ENCODE results near the gene HOXB6.

Gene HOXB6

DNA sequence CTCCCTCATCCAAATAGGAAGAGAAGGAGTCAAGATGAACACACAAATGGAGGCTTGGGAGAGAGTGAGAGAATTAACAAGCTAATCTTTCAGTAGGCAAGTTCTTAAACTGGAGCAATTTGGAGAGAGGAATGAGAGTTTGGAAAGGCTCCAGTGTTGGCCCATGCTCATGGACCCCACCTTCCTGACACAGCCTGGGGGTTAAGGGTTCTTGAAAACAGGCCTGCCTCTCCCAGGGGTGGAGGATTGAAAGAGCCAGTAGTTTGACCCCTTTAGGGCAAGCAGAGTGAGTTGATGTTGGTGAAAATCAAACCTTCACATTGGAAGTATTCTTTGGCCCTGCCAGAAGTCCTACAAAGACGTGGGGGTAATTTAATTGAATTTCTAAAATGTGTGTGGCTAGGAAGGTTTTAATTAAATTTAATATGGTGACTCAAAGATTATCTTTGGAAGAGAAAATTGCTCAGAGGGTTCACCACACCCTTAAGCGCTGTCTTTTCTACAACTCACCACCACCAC lies 20.5 kb downstream of the HOXB6 start:
- DNase-seq (ENCODE audit: low spot score): no peak
- Mint-ChIP-seq H3K4me1 (ENCODE audit: low read depth) (peaks cover 53% of the 10 kb centered on the region), H3K36me3 (ENCODE audit: low read depth) (no peaks in the 10 kb centered on the region), H3K27me3 (ENCODE audit: low read depth) (peaks cover 86% of the 10 kb centered on the region), H3K4me3 (peak overlapping the region; percentile 89), H3K9me3 (no peaks in the 10 kb centered on the region), H3K27ac (no peak overlapping the region)

DNA sequence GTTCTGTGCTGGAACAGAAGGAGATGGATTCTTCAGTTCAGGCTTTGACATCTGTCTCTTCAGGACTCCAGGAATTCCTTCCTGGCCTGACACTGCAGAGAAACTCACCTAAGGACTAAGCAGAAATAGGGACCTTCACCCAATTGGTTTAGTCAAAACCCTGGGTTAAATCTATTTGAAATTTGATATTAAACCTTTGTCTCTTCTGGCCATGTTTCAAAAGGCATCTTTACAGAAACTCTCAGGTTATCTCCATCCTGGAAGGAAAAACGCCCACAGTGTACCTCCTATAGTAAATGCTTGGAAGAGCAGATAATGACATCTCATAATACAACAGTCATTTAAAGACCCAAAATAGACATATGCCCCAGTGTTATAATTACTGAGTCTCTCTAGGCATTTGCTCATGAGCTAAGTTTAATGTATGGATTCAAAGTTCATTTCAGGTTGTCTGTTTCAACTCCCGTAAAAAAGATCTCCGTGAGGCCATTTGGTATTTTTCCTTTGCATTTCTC lies 21.0 kb downstream of the HOXB6 start:
- Mint-ChIP-seq H3K4me3 (peak overlapping the region; percentile 14), H3K4me1 (ENCODE audit: low read depth) (peaks cover 59% of the 10 kb centered on the region)

DNA sequence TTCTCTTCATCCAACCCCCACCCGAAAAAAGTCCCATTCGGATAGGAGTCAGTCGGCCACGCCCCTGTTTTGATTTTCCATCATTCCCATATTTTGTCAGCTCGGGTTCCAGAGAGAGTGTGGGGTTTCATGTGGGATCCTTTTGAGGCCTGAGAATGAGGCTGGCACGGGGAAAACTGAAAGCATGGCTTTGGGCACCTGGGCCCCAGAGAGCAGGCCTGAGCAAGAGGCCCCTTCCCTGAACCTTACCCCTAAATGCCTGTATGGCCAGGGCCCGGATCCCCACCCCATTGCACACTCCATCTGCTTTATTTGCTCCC lies 22.1 kb downstream of the HOXB6 start:
- Mint-ChIP-seq H3K27me3 (ENCODE audit: low read depth) (peaks cover 78% of the 10 kb centered on the region), H3K9me3 (no peaks in the 10 kb centered on the region), H3K4me3 (peak overlapping the region; percentile 66), H3K36me3 (ENCODE audit: low read depth) (peaks cover 7% of the 10 kb centered on the region), H3K4me1 (ENCODE audit: low read depth) (peaks cover 59% of the 10 kb centered on the region), H3K27ac (no peak overlapping the region)
- DNase-seq (ENCODE audit: low spot score): no peak

More for the DNA sequence above, 21.0 kb downstream of the HOXB6 start:
- H3K27me3 Mint-ChIP-seq (ENCODE audit: low read depth): peaks cover 86% of the 10 kb centered on the region
- H3K36me3 Mint-ChIP-seq (ENCODE audit: low read depth): peaks cover 3% of the 10 kb centered on the region
- no peak for DNase-seq (ENCODE audit: low spot score)
- no peak overlapping the region for H3K27ac Mint-ChIP-seq
- no peaks in the 10 kb centered on the region for H3K9me3 Mint-ChIP-seq

DNA sequence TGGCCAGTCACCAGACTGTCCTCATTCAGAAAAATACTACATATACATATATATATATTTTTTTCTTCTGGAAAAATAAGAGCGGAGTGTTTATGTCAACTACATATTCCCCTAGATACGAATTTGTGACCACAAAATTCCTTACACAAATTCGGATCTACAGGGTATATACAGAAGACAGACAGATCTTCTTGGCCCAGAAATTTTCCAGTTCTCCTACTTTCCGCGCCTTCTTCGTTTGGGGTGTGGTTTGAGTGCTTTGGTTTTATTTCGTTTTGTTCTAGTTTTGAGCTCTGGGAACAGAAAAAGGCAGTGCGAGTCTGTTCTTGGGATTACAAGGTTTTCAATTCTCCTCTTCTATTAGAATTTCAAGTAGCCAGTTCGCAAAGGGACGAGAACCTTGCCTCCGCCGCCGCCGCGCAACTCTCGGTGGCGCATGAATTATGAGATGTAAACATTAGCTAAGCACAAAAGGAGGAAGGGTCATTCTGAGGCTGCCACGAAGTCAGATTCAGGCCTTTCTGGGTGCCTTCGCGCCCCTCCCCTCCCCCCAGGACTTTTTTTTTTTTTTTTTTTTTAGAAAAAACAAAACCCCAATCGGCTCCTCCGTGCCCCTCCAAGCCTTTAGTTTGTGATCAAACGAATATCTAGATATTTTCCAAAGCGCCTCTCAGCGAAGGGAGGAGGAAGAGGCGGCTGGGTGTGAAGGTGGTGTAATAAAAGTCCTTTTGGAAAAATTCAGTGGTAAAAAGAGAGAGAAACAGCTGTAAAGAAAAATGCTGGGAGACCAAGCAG lies 24.8 kb downstream of the HOXB6 start:
- peaks cover 11% of the 10 kb centered on the region for H3K36me3 Mint-ChIP-seq (ENCODE audit: low read depth)
- DNase-seq (ENCODE audit: low spot score): no peak
- H3K27ac Mint-ChIP-seq: no peak overlapping the region
- peak overlapping the region; percentile 93 for H3K4me3 Mint-ChIP-seq
- H3K4me1 Mint-ChIP-seq (ENCODE audit: low read depth): peaks cover 51% of the 10 kb centered on the region
- peaks cover 54% of the 10 kb centered on the region for H3K27me3 Mint-ChIP-seq (ENCODE audit: low read depth)
- H3K9me3 Mint-ChIP-seq: no peaks in the 10 kb centered on the region

DNA sequence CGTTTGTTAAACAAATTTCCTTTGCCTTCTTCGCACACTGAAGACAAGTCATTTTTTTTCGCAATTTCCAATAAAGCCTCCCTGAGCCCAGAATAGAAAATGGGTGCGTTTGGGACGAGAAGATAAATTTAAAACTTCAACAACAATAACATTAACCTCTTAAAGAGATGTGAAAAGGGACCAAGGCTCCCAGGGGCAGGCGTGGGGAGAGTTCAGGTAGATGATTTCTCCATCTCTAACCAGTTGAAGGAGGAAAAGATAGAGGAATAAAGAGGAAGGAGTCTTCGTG lies 25.4 kb downstream of the HOXB6 start:
- Mint-ChIP-seq H3K4me1 (ENCODE audit: low read depth) (peaks cover 47% of the 10 kb centered on the region), H3K27ac (no peak overlapping the region), H3K4me3 (peak overlapping the region; percentile 93), H3K9me3 (no peaks in the 10 kb centered on the region), H3K36me3 (ENCODE audit: low read depth) (peaks cover 11% of the 10 kb centered on the region), H3K27me3 (ENCODE audit: low read depth) (peaks cover 54% of the 10 kb centered on the region)
- no peak for DNase-seq (ENCODE audit: low spot score)

DNA sequence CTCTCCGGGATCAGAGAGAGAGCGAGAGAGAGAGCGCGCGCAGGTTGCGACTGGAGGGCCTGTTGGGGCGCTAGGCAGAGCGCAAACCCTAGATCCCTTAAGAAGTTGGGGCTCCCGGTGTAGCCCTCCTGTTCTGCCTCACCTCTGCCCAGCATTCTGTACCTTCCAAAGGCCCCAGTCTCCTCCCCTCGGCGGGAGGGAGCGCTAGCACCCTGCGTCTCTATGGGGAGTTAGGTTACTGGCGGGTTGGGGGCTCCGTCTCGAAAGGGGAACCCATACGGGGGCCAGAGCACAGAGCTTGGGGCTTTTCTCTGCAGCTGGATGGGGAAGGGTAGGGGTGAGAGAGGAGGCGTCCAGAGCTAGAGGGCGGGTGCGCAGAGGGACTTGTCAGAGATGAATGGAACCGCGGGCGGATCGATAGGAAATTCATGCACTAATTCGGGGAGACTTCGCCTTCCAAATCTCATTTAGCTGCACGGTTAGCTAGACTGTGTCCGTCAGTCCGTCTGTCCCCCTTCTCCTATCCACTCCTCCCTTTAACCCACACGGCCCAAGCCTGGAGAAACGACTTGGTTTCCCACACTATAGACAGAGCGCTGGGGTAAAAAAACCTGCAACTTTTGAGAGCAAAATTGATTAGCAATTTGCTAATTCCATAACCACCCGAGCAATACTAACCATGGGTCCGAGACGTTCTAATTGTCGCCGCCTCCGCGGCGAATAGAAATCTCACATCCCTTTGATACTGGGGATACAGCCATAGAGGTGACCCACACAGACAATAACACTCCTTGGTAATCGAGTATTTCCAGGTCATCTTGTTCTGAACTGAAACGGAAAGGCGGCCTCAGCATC lies 25.9 kb downstream of the HOXB6 start:
- H3K27me3 Mint-ChIP-seq (ENCODE audit: low read depth): peaks cover 52% of the 10 kb centered on the region
- peaks cover 11% of the 10 kb centered on the region for H3K36me3 Mint-ChIP-seq (ENCODE audit: low read depth)
- peak; percentile 23 for DNase-seq (ENCODE audit: low spot score)
- H3K27ac Mint-ChIP-seq: peak overlapping the region; percentile 78
- no peaks in the 10 kb centered on the region for H3K9me3 Mint-ChIP-seq
- peaks cover 43% of the 10 kb centered on the region for H3K4me1 Mint-ChIP-seq (ENCODE audit: low read depth)
- H3K4me3 Mint-ChIP-seq: peak overlapping the region; percentile 93

DNA sequence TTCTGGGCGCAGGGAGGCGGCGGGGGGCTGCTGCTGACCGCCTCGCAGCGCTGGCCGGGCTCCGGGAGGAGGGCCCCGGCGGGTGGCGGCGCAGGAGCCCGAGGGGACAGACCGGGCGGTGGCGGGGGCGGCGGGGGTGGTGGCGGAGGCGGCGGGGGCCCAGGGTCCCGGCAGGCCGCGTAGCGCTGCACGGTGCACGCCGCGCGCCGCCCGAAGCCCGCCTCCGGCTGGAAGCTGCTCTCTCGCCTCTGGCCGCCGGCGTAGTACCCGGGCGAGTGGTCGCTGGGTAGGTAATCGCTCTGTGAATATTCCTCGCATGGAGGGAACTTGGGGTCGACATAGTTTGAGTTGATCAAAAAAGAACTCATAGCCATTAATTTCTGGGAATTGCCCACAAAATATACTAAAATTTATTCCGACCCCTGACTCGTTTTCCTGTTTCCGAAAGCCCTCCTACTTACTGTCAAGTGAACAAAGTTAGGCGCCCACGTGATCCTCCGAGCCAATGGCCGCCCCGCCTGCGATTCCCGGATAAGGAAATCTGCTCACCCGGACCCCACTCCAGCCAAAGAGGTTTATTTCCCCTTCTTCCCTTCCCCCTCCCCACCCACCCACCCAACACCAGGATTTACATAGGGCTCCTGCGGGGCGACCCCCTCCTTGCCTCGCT lies 26.7 kb downstream of the HOXB6 start, which contains the start of gene HOXB4:
Gene HOXB4, minus strand, starts transcription at position 405 of the 670 bp plus-strand sequence. Its CDS starts 31 bp downstream, at position 374.
- no peaks in the 10 kb centered on the region for H3K9me3 Mint-ChIP-seq

DNA sequence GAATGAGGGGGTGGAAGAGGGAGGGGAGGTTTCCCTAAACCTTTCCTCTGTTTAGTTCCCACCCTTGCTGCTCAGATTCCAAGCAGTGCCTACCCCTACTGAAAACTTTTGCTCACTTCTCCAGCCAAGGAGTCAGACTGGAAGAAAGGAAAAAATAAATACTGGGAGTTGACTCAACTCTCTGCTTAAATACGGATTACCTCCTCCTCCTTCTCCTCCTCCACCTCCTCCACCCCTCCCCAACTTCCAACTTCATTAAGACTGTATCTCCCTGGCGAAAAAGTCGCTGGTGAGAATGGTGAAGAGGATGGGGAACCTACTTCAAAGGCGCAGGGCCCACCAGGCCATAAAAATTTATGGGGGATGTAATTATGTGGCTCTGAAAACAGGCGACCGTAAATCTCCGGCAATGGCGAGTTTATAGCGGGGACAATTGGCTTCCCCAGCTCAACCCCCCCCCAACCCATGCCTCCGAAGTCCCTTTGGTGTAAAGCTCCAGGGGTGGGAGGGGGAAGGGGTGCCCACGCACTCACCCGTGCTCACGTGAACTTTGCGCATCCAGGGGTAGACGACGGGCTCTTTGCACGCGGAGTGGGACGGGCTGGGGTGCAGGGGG lies 27.3 kb downstream of the HOXB6 start:
- Mint-ChIP-seq H3K36me3 (ENCODE audit: low read depth) (peaks cover 15% of the 10 kb centered on the region), H3K27ac (peak overlapping the region; percentile 57), H3K4me1 (ENCODE audit: low read depth) (peaks cover 43% of the 10 kb centered on the region), H3K9me3 (no peaks in the 10 kb centered on the region), H3K27me3 (ENCODE audit: low read depth) (peaks cover 42% of the 10 kb centered on the region), H3K4me3 (peak overlapping the region; percentile 91)
- DNase-seq (ENCODE audit: low spot score): no peak

More for the DNA sequence above, 26.7 kb downstream of the HOXB6 start, which contains the start of gene HOXB4:
- H3K4me1 Mint-ChIP-seq (ENCODE audit: low read depth): peaks cover 45% of the 10 kb centered on the region
- H3K27ac Mint-ChIP-seq: peak within 1 kb of the TSS; percentile 78
- H3K36me3 Mint-ChIP-seq (ENCODE audit: low read depth): peaks cover 14% of the 10 kb centered on the region
- peak; percentile 72 for DNase-seq (ENCODE audit: low spot score)
- H3K4me3 Mint-ChIP-seq: peak within 1 kb of the TSS; percentile 93
- H3K27me3 Mint-ChIP-seq (ENCODE audit: low read depth): peaks cover 49% of the 10 kb centered on the region

DNA sequence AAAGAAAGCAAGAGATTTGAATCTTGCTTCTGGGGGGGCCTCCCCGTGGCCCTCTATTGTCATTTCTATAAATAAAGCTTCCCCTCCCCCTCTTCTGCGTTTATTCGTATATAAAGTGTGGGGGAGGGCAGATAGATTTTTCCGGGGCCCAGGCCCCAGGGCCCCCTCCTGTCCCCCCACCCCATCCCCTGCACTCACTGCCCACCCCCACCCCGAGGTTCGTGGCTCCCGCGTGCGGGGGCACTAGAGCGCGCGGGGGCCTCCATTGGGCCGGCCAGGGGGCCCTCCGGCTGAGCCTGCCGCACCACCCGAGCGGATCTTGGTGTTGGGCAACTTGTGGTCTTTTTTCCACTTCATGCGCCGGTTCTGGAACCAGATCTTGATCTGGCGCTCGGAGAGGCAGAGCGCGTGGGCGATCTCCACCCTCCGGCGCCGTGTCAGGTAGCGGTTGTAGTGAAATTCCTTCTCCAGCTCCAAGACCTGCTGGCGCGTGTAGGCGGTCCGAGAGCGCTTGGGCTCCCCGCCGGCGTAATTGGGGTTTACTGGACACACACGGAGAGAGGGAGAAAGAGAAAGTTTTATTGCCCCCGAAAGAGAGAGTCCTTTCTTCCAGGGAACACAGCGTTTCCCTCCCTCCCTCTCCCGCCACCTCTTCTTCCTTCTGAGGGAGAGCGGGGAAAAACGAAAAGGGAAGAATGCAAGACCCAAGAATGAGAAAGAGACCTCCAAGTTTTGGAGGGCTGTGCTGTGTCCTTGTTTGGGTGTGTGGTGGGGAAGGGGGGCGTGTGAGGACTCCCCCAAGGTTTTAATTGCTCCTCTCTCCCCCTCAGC lies 28.1 kb downstream of the HOXB6 start:
- Mint-ChIP-seq H3K4me1 (ENCODE audit: low read depth) (peaks cover 40% of the 10 kb centered on the region), H3K27ac (no peak overlapping the region), H3K4me3 (peak overlapping the region; percentile 91), H3K27me3 (ENCODE audit: low read depth) (peaks cover 37% of the 10 kb centered on the region), H3K36me3 (ENCODE audit: low read depth) (peaks cover 18% of the 10 kb centered on the region), H3K9me3 (no peaks in the 10 kb centered on the region)
- no peak for DNase-seq (ENCODE audit: low spot score)

DNA sequence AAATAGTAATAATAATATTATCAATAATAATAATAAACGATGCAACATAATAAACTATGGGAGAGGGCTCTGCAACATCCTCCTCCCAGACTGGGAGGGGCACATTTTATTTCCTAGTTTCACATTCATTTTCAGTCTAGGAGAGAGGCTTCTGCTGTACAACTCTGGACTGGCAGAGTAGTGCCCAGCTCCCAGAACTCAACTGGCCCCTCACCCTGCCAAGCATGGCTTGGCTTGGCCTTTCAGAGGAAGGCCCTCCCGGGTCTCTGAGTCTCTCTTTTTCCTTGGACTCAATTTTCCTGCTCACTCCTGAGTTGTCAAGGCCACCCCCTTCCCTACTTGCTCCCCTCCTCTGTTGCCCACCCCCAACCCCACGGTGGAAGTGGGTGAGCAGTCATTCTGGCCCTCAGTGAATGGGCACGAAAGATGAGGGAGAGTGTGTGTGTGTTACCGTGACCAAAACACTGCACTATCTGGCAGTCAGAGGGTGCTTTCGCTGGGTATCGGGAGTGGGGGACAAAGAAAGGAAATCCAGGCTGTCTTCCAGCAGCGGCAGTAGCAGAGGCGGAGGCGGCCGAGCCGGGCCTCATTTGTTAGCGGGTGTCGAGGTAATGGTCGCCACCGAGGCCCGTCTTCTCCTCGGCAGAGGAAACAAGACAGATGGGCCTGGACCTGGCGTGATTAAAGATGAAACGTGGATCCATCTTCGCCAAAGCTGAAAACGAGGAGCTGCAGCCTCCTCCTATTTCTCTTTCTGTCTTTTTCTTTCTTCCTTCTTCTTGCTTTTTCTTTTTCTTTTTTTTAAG lies 28.9 kb downstream of the HOXB6 start:
- Mint-ChIP-seq H3K4me1 (ENCODE audit: low read depth) (peaks cover 34% of the 10 kb centered on the region), H3K27ac (no peak overlapping the region), H3K9me3 (no peaks in the 10 kb centered on the region), H3K36me3 (ENCODE audit: low read depth) (peaks cover 20% of the 10 kb centered on the region), H3K4me3 (peak overlapping the region; percentile 63), H3K27me3 (ENCODE audit: low read depth) (peaks cover 29% of the 10 kb centered on the region)
- no peak for DNase-seq (ENCODE audit: low spot score)

DNA sequence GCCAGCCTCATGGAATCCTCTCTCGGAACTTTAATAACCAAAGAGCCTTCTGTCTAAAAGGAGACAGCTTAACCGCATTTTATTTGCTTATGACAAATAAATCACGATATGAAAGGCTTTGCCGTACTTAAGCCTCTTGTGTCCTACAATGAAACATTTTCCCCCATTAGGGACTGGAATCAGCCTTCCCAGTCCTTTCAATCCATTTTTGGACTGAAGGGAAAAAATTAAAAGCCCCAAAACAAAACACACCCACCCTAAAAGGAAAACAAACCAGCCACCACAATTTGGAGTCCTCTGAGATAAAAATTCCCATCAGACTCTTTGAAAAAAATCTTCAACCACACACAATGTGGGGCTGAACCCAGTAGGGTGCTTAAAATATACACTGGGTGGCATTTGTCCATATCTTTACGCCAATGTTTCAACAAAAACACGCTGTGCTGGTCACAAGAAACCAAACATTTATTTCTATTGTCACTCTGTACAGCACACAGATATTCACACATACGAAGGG lies 29.7 kb downstream of the HOXB6 start:
- Mint-ChIP-seq H3K27ac (no peak overlapping the region), H3K36me3 (ENCODE audit: low read depth) (peaks cover 20% of the 10 kb centered on the region), H3K27me3 (ENCODE audit: low read depth) (peaks cover 24% of the 10 kb centered on the region), H3K4me1 (ENCODE audit: low read depth) (peaks cover 30% of the 10 kb centered on the region), H3K9me3 (no peaks in the 10 kb centered on the region), H3K4me3 (no peak overlapping the region)
- no peak for DNase-seq (ENCODE audit: low spot score)

DNA sequence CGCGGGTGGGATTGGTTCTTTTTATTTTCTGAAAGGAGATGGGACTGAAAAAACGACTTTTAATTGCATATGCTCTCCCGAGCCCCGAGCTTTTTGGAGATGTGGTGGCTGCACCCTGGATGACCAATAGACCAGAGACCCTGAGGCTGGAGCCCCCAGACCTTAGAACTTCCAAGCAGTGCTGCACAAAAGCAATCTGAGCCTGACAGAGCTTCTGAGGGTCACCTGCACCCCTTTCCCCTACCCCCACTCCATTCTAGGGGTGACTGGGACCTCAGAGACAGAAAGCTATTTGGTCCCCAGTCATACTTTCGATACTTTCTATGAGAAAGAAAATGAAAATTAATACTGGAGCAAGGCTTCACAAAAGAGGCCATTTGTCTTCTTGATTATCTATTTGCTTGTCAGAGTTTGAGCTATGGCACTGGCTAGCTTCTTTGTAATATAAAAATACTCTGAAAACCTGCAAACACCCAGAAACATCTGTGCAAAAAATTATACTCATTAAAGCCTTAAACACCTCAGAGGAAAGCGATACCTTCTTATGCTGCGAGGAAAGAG lies 30.2 kb downstream of the HOXB6 start:
- no peak for DNase-seq (ENCODE audit: low spot score)
- H3K9me3 Mint-ChIP-seq: no peaks in the 10 kb centered on the region
- H3K36me3 Mint-ChIP-seq (ENCODE audit: low read depth): peaks cover 20% of the 10 kb centered on the region
- no peak overlapping the region for H3K27ac Mint-ChIP-seq
- H3K27me3 Mint-ChIP-seq (ENCODE audit: low read depth): peaks cover 24% of the 10 kb centered on the region
- no peak overlapping the region for H3K4me3 Mint-ChIP-seq
- H3K4me1 Mint-ChIP-seq (ENCODE audit: low read depth): peaks cover 26% of the 10 kb centered on the region
